A549 treated with AZD9567 at 1 μM for 4 hours (cell line): ENCODE measurements around the gene NOG. TPM values are rescaled to one million over a fixed set of nuclear protein-coding genes. Genes with fewer than 3 reads are reported as not detected.

Source experiments
- total RNA-seq: library from RNA; stranded (reverse); fragments of 200-300 nt; extraction: Qiagen RNA extraction; gene quantifications from 5 replicates; pipeline ENCODE4 v1.2.3, GENCODE V29; 2022; ENCODE audit not compliant: insufficient read depth

NOG gene
- total RNA-seq = 0.86 to 1.3 TPM (median 1.0 TPM) in 4 of 5 replicates, not detected in the other

DNA sequence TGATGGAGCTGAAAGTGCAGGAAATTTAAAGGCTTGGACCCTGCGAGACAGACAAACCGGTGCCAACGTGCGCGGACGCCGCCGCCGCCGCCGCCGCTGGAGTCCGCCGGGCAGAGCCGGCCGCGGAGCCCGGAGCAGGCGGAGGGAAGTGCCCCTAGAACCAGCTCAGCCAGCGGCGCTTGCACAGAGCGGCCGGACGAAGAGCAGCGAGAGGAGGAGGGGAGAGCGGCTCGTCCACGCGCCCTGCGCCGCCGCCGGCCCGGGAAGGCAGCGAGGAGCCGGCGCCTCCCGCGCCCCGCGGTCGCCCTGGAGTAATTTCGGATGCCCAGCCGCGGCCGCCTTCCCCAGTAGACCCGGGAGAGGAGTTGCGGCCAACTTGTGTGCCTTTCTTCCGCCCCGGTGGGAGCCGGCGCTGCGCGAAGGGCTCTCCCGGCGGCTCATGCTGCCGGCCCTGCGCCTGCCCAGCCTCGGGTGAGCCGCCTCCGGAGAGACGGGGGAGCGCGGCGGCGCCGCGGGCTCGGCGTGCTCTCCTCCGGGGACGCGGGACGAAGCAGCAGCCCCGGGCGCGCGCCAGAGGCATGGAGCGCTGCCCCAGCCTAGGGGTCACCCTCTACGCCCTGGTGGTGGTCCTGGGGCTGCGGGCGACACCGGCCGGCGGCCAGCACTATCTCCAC is at the start of gene NOG:
Gene NOG, plus strand, starts transcription at position 54 of the 674 bp plus-strand sequence. Its CDS starts 525 bp downstream, at position 579.

Other genes with a start within 250 kb of the NOG start
- gene C17orf67, start 240.2 kb downstream of the NOG start, total RNA-seq = 1.5 to 2.6 TPM (median 2.3 TPM) in 5 replicates
- 2.9 to 5.8 TPM (median 4.7 TPM) in 5 replicates for gene DGKE, start 240.5 kb downstream of the NOG start, total RNA-seq